ENCODE results near the gene NUTM2B. TPM values are rescaled to one million over a fixed set of nuclear protein-coding genes. Genes with fewer than 3 reads are reported as not detected.

The NUTM2B gene, protein sequence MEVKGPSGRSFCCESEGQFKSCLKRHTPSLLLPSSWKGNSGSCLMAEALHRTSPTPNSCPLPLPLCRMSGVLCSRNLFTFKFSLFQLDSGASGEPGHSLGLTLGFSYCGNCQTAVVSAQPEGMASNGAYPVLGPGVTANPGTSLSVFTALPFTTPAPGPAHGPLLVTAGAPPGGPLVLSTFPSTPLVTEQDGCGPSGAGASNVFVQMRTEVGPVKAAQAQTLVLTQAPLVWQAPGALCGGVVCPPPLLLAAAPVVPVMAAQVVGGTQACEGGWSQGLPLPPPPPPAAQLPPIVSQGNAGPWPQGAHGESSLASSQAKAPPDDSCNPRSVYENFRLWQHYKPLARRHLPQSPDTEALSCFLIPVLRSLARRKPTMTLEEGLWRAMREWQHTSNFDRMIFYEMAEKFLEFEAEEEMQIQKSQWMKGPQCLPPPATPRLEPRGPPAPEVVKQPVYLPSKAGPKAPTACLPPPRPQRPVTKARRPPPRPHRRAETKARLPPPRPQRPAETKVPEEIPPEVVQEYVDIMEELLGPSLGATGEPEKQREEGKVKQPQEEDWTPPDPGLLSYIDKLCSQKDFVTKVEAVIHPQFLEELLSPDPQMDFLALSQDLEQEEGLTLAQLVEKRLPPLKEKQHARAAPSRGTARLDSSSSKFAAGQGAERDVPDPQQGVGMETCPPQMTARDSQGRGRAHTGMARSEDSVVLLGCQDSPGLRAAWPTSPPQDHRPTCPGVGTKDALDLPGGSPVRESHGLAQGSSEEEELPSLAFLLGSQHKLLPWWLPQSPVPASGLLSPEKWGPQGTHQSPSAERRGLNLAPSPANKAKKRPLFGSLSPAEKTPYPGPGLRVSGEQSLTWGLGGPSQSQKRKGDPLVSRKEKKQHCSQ
- 0.26 and 0.33 TPM in 2 replicates for total RNA-seq

DNA sequence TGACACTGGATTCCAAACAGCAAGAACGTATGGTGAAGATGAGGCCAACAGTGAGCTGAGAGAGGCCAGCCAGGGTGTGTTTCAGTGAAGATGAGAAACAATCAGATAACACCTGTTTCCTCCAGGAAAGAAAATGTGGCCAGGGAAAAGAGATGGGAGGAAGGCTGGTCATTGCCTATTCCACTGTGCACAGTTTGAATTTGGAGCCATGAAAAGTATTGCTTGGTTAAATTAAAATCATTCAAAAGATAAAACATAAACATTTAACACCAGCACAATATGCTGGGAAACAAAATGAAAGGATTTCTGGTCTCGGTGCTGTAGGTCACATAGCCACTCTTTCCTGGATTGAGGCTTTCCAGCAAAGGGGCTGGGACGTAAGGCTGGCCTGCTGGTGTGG is at the start of gene NUTM2B:
Gene NUTM2B (plus strand): TSS at position 301 of the 400 bp plus-strand sequence. CDS start 383 bp downstream, outside the sequence.

Other genes starting within 250 kb of the NUTM2B start
- 0.17 and 0.33 TPM in 2 replicates for gene EIF5AL1, start 190.7 kb upstream of the NUTM2B start, total RNA-seq
- gene SFTPA2, start 142.8 kb upstream of the NUTM2B start, total RNA-seq = not detected in 2 replicates
- gene SFTPA1, start 92.3 kb upstream of the NUTM2B start, total RNA-seq = under 0.01 TPM in 1 of 2 replicates, not detected in the other
- not detected in 2 replicates for gene NUTM2E, start 123.5 kb downstream of the NUTM2B start, total RNA-seq
- not detected in 2 replicates for gene SFTPD, start 245.9 kb downstream of the NUTM2B start, total RNA-seq

All from dermis lymphatic vessel endothelial cell (primary cell).